HG03139 (cell line): ENCODE results near the gene PARN.

Source experiments
- ATAC-seq: cut with Tn5 transposase; IDR thresholded peaks from one replicate; pipeline ENCODE4 v1.9.1; 2021; ENCODE audit not compliant: unreplicated experiment

PARN gene

GRCh38 chr16:14500791-14501190, 129.3 kb downstream of the PARN start:
- no peak for ATAC-seq

- ATAC-seq, result no peak
These were observed 130.9 kb downstream of the PARN start for GRCh38 chr16:14499110-14499509.

GRCh38 chr16:14497245-14498082, 132.6 kb downstream of the PARN start:
- no peak for ATAC-seq

- no peak for ATAC-seq
These were observed 133.3 kb downstream of the PARN start for GRCh38 chr16:14496786-14497185.

- no peak for ATAC-seq
These were observed 133.9 kb downstream of the PARN start for GRCh38 chr16:14496047-14496770.

- no peak for ATAC-seq
These were observed 134.6 kb downstream of the PARN start for GRCh38 chr16:14495213-14496046.

- ATAC-seq, result no peak
These were observed 135.6 kb downstream of the PARN start for GRCh38 chr16:14494396-14494966.

GRCh38 chr16:14493791-14494190, 136.3 kb downstream of the PARN start:
- no peak for ATAC-seq

GRCh38 chr16:14492614-14493013, 137.4 kb downstream of the PARN start:
- ATAC-seq, result no peak

- no peak for ATAC-seq
These were observed 138.1 kb downstream of the PARN start for GRCh38 chr16:14491861-14492529.

GRCh38 chr16:14490235-14490634, 139.8 kb downstream of the PARN start:
- ATAC-seq, result no peak

- ATAC-seq, result no peak
These were observed 140.6 kb downstream of the PARN start for GRCh38 chr16:14489460-14489859.

GRCh38 chr16:14487579-14487978, 142.5 kb downstream of the PARN start:
- no peak for ATAC-seq

- ATAC-seq, result no peak
These were observed 143.3 kb downstream of the PARN start for GRCh38 chr16:14486520-14487303.

GRCh38 chr16:14485811-14486519, 144.1 kb downstream of the PARN start:
- no peak for ATAC-seq

GRCh38 chr16:14485121-14485551, 144.9 kb downstream of the PARN start:
- no peak for ATAC-seq

GRCh38 chr16:14483819-14484385, 146.2 kb downstream of the PARN start:
- ATAC-seq, result no peak

- ATAC-seq, result no peak
These were observed 153.9 kb downstream of the PARN start for GRCh38 chr16:14476183-14476582.
